GM18498 (cell line): ENCODE measurements around the gene GNB5.

ENCODE experiments used
- ATAC-seq: cut with Tn5 transposase; IDR thresholded peaks from one replicate; pipeline ENCODE4 v1.9.1; 2021; ENCODE audit warnings: mild to moderate bottlenecking, moderate library complexity; ENCODE audit not compliant: unreplicated experiment

Gene GNB5

DNA sequence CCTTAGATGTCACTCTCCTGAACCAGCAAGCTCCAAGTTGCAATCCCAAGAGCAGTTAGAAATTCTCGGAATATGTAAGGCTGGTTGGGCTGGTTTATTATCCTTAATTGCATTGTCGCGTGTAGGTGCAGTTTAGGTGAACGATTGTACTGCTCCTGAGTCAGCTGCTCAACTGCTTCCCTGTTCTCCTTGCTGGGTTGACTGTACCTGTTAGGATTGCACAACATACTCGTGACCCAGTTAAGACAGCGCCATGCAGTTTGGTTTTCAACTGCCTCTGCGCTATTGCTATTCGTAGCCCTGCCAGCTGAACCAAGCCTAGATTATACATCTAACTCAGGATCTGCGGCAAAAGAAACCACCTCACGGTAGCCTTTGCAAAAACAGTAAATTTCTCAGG, 119.6 kb downstream of the GNB5 start:
- no peak for ATAC-seq

DNA sequence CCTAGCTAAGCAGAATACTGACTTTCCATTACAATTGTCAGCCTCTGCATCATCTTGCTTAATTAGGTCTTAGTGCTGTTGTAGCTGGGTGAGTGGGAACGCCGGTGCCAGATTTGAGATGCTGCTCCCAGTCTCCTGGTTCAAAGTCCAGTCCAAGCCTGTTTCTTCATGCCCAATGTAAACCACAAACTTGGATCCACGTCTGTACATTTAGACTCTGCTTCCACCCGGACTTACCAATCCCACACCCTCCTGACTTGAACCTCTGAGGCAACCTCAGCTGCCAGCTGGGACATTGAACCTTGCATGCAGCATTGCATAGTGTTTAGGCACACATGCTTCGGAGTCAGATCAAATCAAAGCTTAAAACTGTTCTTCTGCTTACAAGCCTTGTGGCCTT, 121.6 kb downstream of the GNB5 start:
- no peak for ATAC-seq

DNA sequence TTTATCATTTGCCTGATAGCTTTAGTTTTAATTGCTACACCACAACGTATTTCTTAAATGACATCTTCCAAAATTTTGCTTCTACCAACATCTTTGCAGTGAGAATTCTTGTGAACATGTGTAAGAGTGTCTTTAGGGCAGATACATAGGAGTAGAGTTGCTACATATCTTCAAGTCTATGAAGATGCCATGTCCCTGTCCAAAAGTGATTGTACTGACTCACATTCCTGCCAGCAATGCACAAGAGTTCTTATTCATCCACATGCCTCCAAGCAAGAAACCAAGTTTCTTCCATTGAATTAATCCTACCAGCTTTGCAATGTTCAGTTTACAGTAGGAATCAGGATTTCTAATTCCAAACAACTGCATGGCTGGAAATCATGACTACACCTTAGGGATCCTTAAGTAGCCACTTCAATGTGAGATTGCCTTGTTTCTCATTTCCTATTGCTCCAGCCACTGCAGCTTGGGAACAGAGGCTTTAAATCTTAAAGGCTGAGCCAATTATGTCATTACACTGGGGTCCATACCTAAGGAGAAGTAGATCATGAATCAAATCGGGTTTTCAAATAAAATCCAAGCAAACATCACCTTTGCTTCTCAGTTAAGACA, 123.1 kb downstream of the GNB5 start:
- no peak for ATAC-seq

DNA sequence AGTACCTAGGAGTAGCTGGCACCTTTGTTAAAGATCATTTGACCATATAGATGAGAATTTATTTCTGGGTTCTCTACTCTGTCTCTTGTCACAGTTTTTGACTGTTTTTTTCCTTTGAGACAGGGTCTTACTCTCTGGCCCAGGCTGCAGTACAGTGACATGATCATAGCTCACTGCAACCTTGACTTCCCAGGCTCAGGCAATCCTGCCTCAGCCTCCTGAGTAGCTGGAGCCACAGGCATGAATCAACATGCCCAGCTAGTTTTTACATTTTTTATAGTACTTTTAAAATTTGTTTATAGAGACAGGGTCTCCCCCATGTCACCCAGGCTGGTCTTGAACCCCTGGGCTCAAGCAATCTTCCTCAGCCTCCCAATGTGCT, 123.7 kb downstream of the GNB5 start:
- ATAC-seq, result no peak

DNA sequence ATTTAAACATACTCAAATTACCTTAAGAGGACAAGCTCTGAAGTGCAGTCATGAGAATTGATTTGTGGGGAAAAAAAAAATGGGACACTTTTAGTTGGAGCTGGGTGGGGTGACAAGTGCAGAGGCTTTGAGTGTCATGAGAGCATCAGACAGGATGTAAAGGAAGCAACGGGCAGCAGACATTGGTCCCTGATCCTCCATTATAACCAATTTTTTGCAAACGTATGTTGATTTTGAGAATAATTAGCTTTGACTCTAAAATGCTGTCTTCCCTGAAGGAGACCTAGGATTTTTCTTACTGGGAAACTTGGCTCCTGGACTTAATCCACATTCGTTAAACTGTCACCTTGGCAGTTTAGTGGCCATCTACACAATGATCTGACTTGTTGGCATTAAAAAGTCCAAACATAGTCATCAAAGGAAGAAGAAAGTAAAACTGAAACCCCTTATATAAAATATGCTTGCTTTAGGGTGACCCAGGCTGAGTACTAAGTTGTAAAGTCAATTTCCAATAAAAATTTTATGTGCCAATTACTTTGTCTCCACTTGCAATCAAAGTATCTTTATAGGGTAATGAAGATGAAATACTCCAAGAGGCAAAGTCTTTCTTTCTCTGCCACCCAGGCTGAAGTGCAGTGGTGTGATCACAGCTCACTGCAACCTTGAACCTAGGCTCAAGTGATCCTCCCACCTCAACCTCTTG, 124.2 kb downstream of the GNB5 start:
- no peak for ATAC-seq
